IPS-18c (cell line): ENCODE data around the gene FBXO31.
"Not testable (repeated sequence)": the region's sequence is repeated elsewhere in the genome, so short reads cannot be mapped to it uniquely, and the experiment has no call there.

ENCODE experiments used
- H3K4me3 ChIP-seq: 2 replicates; pipeline ENCODE4 v1.7.0; 2013; ENCODE audit warnings: low read depth, mild to moderate bottlenecking, low read length, moderate library complexity; ENCODE audit not compliant: insufficient read depth
- H3K9me3 ChIP-seq: one replicate; pipeline ENCODE4 v1.6.1; 2013; ENCODE audit warnings: mild to moderate bottlenecking, low read length, moderate library complexity; ENCODE audit not compliant: control insufficient read depth, insufficient read depth

FBXO31 gene

DNA sequence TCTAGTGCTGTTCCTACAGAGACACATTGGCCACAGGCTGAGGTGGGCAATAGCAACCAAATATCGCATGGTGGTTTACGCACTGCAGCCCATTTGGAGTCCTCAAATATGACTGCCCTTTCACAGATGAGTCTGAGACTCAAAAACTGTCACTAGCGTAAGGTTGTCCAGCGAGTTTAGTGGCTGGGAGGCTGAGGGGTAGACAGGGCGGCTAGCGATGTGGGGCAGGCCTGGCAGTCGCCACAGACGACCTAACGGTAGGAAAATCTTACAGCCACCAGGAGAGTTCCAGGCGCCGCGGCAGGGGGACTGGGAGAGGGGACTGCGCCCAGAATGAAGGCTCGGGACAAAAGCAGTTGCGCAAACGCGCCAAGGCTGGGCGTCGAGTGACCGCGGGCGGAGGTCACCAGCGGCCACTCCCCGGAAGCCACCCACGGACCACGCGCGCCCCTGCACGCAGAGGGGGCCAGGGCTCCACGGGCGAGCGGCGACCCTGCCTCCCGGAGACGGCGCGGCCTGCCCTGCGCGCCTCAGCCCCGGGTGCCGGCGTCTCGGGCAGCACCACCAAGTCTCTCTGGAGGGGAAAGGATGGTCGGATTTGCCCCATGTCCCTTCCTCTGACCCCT is 7.9 kb upstream of the FBXO31 start:
- Histone ChIP-seq H3K4me3 (peak overlapping the region; percentile 88), H3K9me3 (peaks cover 2% of the 10 kb centered on the region)

DNA sequence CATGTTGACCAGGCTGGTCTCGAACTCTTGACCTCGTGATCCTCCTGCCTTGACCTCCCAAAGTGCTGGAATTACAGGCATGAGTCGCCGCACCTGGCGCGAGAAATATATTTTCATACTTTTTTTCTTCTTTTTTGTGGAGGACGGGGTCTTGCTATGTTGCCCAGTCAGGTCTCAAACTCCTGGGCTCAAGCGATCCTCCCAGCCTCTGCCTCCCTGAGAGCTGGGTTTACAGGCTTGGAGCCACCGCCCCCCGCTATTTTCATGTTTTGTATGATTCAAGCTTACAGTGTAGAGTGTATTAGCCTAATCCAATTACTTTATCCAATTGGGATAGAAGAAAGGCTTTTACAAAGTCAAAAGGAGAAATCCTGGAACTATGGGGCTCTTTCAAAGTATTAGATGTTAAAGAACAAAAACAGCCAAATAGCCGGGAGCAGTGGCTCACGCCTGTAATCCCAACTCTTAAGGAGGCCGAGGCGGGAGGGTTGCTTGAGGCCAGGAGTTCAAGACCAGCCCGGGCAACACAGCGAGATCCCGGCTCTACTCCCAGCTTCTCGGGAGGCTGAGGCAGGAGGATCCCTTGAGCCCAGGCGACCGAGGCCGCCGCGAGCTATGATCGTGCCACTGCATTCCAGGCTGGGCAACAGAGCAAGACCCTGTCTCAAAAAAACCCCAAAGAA is 7.2 kb upstream of the FBXO31 start:
- peak overlapping the region; percentile 88; the same call in 1 of the 2 replicates for H3K4me3 ChIP-seq

DNA sequence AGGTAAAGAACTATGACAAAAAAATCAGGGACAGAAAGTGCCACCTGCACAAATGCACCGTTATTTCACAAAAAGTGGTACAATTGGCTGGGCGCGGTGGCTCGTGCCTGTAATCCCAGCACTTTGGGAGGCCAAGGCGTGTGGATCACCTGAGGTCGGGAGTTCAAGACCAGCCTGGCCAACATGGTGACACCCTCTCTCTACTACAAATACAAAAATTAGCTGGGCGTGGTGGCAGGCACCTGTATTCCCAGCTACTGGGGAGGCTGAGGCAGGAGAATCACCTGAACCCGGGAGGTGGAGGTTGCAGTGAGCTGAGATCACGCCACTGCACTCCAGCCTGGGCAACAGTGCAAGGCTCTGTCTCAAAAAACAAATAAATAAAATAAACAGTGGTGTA is 6.3 kb upstream of the FBXO31 start:
- not testable (repeated sequence) for H3K9me3 ChIP-seq, H3K4me3 ChIP-seq

More for the DNA sequence above, 7.2 kb upstream of the FBXO31 start:
- H3K9me3 ChIP-seq: peaks cover 2% of the 10 kb centered on the region

DNA sequence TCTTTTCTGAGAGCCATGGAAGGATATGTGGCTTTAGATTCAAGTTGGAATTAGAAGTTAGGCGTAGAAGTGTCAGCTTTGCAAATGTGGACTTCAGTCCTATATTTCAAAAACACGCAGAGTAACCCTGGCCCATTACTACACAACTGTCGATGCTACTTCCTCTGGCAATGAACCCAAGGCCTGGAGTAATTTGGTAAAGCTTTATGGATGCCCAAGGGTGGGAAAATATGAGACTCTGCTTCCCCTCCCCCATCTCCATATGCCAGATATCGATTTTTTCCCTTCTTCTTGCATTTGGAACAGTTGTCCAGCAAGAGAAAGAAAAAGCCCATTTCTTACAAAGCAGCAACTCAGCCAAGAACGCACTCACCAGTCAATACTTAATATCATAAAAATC is 5.7 kb upstream of the FBXO31 start:
- Histone ChIP-seq H3K9me3 (peaks cover 2% of the 10 kb centered on the region), H3K4me3 (no peak overlapping the region)

DNA sequence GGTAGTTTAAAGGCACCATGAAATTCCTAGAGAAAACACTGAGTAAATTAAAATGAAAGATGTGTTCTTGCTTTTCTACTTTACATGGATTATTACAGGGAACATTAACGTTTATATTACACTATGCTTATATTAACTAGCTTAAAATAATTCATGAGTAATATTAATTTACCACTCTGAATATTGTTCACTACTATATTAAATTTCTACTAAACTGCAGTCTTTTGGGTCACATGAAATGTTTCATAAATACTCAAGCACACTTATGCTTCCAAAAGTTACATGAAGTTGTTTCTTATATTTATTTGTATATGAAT is 5.2 kb upstream of the FBXO31 start:
- Histone ChIP-seq H3K4me3 (no peak overlapping the region), H3K9me3 (peaks cover 2% of the 10 kb centered on the region)

DNA sequence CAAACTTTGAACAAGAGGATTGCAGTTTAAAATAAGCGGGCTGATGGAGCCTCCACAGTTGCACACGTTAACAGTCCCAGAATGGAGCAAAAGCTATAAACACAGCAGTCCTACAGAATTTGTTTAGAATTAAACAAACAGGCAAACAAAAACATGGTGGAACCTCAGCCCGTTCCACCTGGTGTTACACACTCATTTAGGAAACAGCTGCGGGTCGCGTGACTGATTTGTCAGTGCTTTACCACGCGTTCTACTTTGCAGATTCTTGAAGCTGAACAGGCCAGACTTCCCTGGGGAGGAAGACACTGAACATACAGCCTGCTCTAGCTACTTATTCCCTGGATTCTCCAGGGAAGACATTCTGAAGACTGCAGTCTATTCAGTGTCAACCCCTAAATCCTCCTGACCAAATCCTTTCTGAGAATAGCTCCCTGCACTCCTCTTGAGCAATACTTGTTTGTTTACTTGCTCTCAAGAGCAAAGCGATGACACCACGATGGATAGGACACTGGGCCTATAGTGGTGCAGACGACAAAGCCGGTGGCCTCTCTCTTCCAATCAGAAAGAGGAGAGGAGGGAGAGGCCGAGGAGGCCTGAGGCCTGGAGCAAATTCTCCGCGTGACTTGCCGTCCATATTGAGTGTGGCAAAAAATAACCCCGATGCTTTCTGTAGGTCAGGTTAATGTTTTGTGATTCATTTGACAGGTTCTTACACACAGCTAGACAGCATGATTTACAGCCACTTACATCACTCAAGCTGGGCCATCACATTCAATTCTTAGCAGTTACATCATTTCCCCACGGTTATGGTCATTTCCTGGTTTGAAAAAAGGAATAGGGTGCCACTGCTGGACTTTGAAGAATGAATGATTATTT is 4.6 kb upstream of the FBXO31 start:
- Histone ChIP-seq H3K9me3 (peaks cover 2% of the 10 kb centered on the region), H3K4me3 (peak overlapping the region; percentile 0)

DNA sequence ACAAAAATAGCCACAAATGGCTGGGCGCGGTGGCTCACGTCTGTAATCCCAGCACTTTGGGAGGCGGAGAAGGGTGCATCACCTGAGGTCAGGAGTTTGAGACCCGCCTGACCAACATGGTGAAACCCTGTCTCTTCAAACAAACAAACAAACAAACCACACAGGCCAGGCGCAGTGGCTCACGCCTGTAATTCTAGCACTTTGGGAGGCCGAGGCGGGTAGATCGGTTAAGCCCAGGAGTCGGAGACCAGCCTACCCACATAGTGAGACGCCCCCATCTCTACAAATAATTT is 1.2 kb upstream of the FBXO31 start:
- not testable (repeated sequence) for H3K9me3 ChIP-seq
- H3K4me3 ChIP-seq: peak overlapping the region; percentile 95

DNA sequence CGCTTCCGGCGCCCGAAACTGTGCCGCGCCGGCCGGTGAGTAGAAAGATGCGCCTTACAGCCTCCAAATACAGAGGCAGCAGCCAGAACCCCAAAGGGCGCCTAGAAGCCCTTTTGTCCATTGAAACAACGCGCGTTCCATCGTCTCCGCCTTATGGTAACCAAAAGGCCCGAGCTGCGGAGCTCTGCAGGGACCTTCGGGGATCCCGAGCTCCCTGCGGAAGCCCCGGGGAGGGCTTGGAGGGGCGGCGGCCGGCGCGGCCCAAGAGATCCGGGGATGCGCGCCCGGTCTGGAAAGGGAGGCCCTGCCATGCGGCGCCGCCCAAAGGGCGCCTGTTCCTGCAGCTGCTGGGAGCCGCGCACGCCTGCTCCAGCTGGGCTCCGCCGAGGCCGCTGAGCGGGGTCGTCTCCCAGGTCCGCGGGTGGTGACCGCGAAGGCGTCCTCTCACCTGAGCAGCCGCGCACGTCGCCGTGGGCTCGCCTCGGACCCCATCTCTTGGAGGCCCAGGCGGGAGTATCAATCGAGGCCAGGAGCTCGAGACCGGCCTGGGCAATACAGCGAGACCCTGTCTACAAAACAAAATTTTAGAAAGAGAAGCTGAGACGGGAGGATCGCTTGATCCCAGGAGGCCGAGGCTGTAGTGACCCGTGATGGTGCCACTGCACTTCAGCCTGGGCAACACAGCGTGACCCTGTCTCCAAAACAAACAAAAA is 742 bp upstream of the FBXO31 start:
- H3K4me3 ChIP-seq: peak overlapping the region; percentile 95
- no peaks in the 10 kb centered on the region for H3K9me3 ChIP-seq

DNA sequence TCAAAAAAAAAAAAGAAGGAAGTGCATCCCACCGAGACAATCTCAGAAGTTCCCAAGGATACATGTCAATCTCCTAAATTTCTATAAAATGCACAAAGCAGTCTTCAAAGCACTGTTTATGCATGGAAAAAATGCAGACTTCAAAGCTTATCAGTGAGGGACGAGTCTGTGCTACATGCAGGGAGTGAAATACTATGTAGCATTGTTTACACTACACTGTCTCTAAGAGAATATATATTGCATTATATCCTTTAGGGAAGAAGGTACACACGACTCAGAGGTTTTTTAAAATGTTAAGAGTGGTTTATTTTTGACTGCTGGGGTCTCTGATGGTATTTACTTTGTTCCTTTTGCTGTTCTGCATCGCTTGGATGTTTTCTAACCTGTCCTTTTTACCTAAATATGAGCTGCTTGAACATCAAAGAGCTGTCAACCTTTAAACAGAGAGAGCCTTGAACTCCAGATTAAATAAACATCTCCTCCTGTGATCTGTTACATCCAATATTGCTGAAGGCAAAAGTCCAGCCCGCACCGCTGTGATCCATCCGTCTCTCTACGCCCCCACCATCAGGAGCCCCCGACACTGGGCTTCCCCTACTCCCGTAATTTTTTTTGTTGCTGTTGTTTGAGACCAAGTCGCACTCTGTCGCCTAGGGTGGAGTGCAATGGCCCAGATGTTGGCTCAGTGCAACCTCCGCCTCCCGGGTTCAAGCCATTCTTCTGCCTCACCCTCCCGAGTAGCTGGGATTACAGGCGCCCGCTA is 1.4 kb downstream of the FBXO31 start:
- Histone ChIP-seq H3K9me3 (no peaks in the 10 kb centered on the region), H3K4me3 (peak overlapping the region; percentile 95)

DNA sequence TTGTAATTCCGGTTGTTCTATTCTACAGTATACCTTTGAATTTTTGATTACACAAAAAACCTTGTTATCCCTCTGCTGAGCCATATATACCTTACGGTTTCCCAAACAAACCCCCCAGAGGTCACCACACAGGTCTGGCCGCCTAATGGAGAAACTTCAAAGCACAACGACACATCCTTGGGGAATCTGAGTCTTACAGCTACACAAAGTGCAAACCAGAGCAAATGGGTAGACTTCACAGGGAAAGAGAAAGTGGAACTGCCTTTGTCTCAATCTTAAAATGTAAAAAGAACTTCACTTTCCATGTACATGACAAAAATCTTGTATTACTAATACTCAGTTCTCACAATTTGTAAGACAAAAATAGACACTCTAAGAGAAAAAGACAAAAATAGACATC is 2.7 kb downstream of the FBXO31 start:
- H3K4me3 ChIP-seq: no peak overlapping the region
- H3K9me3 ChIP-seq: no peaks in the 10 kb centered on the region

DNA sequence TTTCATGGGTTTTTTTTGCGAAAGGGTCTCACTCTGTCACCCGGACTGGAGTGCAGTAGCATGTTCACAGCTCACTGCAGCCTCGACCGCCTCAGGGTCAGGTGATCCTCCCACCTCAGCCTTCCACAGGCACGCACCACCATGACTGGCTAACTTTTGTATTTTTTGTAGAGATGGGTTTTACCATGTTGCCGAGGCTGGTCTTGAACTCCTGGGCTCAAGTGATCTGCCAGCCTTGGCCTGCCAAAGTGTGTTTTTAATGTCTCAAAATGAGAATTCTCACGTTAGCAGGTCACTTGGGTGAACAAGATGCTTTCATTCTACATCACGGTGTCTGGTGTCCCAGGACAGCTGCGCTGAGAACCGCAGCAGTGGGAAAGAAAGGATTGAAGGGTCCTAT is 3.2 kb downstream of the FBXO31 start:
- no peaks in the 10 kb centered on the region for H3K9me3 ChIP-seq
- no peak overlapping the region for H3K4me3 ChIP-seq

DNA sequence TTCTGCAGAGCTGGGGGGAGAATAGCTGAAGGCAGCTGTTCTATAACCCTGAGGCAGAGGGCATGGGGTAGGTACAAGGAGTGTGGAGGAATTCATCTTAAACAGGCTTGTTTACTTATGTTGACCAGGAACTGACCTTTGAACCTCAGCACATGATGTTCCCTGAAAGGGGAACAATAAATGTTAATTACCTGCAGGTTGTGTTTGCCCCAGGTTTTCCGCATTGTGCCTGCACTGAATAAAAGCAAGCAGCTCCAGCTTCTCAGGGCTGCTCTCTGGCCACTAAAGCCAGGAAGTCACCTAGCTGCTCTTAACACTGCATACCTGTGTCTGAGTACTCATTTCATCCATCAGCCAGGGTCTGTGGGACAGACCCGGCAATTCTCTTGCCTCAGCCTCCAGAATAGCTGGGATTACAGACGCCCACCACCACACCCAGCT is 4.2 kb downstream of the FBXO31 start:
- H3K4me3 ChIP-seq, H3K9me3 ChIP-seq: not testable (repeated sequence)

DNA sequence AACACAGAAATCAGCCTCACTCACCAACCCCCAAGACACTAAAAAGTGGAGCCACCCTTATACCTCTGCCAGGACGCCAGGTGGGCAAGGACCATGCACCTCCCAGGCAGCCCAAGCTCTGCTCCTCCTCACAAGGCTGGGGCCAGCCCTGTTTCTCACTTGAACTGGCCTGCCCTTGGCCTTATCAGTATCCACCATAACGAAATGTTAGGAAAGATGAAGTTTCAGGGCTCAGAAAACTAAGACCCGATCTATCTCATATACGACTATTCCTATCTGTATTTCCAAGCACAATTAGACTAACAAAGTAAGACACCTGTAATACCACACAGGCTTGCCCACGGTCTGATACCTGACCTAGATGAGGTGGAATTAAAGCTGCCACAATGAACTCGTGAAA is 6.9 kb downstream of the FBXO31 start:
- peaks cover 2% of the 10 kb centered on the region for H3K9me3 ChIP-seq
- H3K4me3 ChIP-seq: no peak overlapping the region

DNA sequence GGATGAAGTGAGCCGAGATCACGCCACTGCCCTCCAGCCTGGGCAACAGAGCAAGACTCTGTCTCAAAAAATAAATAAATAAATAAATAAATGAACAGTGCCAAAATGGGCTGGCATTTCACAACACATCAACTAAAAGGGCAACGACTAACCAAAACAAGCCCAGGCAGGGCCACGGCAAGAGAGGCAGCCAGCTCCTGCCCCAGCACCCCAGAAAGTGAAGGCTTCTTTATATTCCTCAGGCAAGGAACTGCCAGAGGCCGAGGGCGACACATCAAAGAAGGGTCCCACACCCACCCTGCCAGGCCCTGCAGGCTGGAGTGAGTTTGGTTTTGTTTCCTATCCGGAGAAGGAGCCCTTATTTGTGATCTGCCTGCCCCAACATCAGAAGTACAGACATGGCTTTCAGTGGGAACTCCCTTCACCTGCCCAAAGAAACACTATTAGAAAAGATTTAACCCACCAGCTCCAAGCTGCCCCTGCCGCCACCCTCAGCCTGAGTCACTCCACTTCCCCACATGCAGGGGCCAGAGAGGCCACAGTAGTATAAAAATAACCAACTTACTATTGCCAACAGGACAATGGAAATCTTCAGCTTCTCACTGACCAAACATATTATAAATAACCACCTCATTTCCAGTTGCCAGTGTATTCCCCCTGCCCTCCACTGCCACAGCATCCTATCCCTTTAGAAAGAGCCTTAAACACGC is 8.0 kb downstream of the FBXO31 start:
- H3K9me3 ChIP-seq: peaks cover 2% of the 10 kb centered on the region
- no peak overlapping the region for H3K4me3 ChIP-seq

DNA sequence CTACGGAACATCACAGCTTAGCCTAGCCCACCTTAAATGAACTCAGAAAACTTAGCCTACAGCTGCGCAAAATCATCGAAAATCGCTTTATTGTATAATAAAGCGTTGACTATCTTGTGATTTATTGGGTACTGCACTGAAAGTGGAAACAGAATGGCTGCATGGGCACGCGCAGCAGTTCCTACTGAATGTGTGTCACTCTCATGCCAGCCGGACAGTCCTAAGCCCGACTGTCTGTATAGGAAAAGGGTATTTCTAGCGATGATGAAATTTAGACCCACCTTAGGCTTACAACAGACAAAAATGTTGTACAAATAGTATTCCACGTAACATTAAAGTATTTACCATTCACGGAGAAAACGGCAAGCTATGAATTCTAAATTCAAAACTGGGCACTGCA is 9.3 kb downstream of the FBXO31 start:
- Histone ChIP-seq H3K9me3 (peaks cover 2% of the 10 kb centered on the region), H3K4me3 (no peak overlapping the region)

DNA sequence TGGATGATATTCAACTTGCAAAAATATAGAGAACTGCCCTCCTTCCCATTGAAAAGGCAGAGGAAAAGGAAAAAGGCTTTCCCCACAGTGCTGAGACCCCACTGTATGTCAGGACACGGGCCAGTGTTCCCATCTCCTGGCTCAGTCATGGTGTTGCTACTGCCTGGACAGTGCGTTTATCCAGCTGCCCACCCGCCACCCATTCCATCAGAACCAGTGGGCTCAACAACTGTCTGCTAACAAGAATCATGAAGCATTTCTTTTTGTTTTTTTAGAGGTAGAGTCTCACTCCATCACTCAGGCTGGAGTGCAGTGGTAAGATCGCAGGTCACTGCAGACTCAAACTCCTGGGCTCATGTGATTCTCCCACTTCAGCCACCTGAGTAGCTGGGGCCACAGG is 11.3 kb downstream of the FBXO31 start:
- Histone ChIP-seq H3K4me3 (no peak overlapping the region), H3K9me3 (peaks cover 2% of the 10 kb centered on the region)
